ENCODE data around the gene C11orf97.
"Not testable (repeated sequence)": the region's sequence is repeated elsewhere in the genome, so short reads cannot be mapped to it uniquely, and the experiment has no call there.

The C11orf97 gene

GRCh38 chr11:94511932-94512781 lies at the start of gene C11orf97:
Gene C11orf97 (plus strand): TSS chr11:94512461. CDS start chr11:94512529, 68 bp downstream.
- DNase-seq = peak; percentile 57

GRCh38 chr11:94469416-94469815 lies 42.8 kb upstream of the C11orf97 start:
- no peak for DNase-seq

GRCh38 chr11:94472916-94473799 lies 39.1 kb upstream of the C11orf97 start:
- no peak for DNase-seq

GRCh38 chr11:94477624-94478023 lies 34.6 kb upstream of the C11orf97 start:
- no peak for DNase-seq

- no peak for DNase-seq
Measured at GRCh38 chr11:94481342-94481741, 30.9 kb upstream of the C11orf97 start.

- DNase-seq = no peak
Measured at GRCh38 chr11:94486068-94486467, 26.2 kb upstream of the C11orf97 start.

GRCh38 chr11:94493281-94494125 lies 18.8 kb upstream of the C11orf97 start, which contains the start of the genes ANKRD49 and MRE11:
Gene ANKRD49 (plus strand): TSS chr11:94493984. CDS start chr11:94496694, 2,710 bp downstream.
Gene MRE11 (minus strand): TSS chr11:94493844. CDS start chr11:94492801, 1,043 bp downstream.
- DNase-seq = peak; percentile 97

- DNase-seq = peak; percentile 68
Measured at GRCh38 chr11:94494126-94494680, 18.1 kb upstream of the C11orf97 start.

GRCh38 chr11:94500181-94500580 lies 12.1 kb upstream of the C11orf97 start:
- no peak for DNase-seq

- no peak for DNase-seq
Measured at GRCh38 chr11:94501522-94501921, 10.7 kb upstream of the C11orf97 start.

- peak; percentile 4 for DNase-seq
Measured at GRCh38 chr11:94504689-94505293, 7.5 kb upstream of the C11orf97 start.

GRCh38 chr11:94506513-94506912 lies 5.7 kb upstream of the C11orf97 start:
- not testable (repeated sequence) for DNase-seq

- DNase-seq = no peak
Measured at GRCh38 chr11:94507485-94507884, 4.8 kb upstream of the C11orf97 start.

GRCh38 chr11:94513091-94513490 lies 830 bp downstream of the C11orf97 start:
- DNase-seq = peak; percentile 28

GRCh38 chr11:94515398-94515797 lies 3.1 kb downstream of the C11orf97 start:
- DNase-seq = no peak

GRCh38 chr11:94516725-94517124 lies 4.5 kb downstream of the C11orf97 start:
- DNase-seq = no peak

- no peak for DNase-seq
Measured at GRCh38 chr11:94518300-94518699, 6.0 kb downstream of the C11orf97 start.

- DNase-seq = peak; percentile 6
Measured at GRCh38 chr11:94519478-94520084, 7.3 kb downstream of the C11orf97 start.

GRCh38 chr11:94521684-94522083 lies 9.4 kb downstream of the C11orf97 start:
- DNase-seq = no peak

GRCh38 chr11:94524341-94524740 lies 12.1 kb downstream of the C11orf97 start:
- DNase-seq = no peak
